ENCODE data around the gene TAC4. TPM values are rescaled to one million over a fixed set of nuclear protein-coding genes. Genes with fewer than 3 reads are reported as not detected.

TAC4 gene
- total and polyA plus RNA-seq, 5 donors, result 0.47 to 1.1 (median 1.0) TPM; not detected in 2

DNA sequence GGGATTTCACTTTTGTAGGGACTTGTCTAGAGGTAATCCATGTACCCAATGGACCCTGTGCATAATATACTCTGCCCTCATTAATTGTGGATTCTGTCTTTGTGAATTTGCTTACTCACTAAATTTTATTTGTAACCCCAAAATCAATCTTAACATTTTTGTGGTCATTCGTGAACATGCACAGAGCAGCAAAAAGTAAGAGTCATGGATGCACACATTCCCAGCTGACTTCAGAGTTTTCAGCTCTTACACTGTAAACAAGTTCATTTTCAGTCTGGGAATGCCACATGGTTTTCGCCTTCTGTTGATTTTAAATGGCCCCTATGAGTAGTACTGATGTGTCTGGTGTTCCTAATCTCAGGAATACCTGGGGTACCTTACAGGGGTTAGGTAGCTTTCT lies 24.3 kb downstream of the TAC4 start:
- Histone ChIP-seq H3K27me3 (ENCODE audit: control insufficient read depth, insufficient read depth) (no peaks in the 10 kb centered on the region), H3K27ac (ENCODE audit: low read length) (no peak overlapping the region), H3K9me3 (ENCODE audit: control insufficient read depth, low read length) (no peaks in the 10 kb centered on the region), H3K4me3 (ENCODE audit: low read length) (no peak overlapping the region), H3K4me1 (ENCODE audit: control insufficient read depth, insufficient read depth, low read length) (peaks cover 6% of the 10 kb centered on the region)
- DNase-seq, result no peak
- WGBS, result 95% methylated on average over 2 of the region's 2 CpGs
- ATAC-seq, result no peak
- intact Hi-C loops (cut with DNase I), result no loop called here

DNA sequence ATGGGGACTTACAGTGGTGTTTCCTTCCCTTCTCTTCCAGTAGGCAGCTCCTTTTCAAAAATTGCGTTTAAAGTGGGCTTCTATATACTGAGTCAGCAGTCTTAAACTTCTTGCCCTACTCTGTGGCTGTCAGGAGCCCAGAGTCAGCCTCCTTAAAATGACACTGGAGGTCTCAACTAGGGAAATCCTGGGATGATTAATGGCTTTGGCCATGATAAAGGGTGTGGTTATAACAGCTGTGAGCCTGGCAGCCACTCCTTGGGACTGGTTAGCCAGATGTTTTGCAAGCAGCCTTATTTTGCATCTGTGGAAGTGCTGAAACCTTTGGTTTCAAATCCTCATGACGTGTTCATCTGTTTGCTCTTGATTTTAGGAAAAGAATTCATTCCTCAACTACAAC lies 25.0 kb downstream of the TAC4 start:
- peaks cover 4% of the 10 kb centered on the region for H3K4me1 ChIP-seq (ENCODE audit: control insufficient read depth, insufficient read depth, low read length)
- DNase-seq (peak; percentile 75 to 84 (median 76)), ATAC-seq (peak; percentile 71 to 76)
- no peak overlapping the region for H3K4me3 ChIP-seq (ENCODE audit: low read length)
- no peak overlapping the region for H3K27ac ChIP-seq (ENCODE audit: low read length)
- no peaks in the 10 kb centered on the region for H3K9me3 ChIP-seq (ENCODE audit: control insufficient read depth, low read length)
- H3K27me3 ChIP-seq (ENCODE audit: control insufficient read depth, insufficient read depth), result no peaks in the 10 kb centered on the region
- intact Hi-C loops (cut with DNase I), result no loop called here
- 60% methylated on average over 2 of the region's 2 CpGs for WGBS

DNA sequence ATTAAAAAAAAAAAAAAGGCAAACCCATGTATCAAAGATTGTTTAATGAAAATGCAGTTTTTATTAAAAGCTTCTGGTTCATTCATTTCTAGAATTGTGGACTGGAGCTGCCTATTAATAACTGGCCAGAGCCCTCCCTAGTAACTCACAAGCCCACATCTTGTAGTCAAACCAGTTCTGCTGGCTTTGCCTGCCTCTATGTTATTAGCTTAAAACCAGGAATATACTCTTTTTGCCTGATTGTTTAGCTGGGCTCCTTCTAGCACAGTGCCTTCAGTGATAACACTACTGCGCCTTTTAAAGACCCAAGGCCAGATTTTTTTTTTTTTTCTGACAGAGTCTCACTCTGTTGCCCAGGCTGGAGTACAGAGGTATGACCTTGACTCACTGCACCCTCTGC lies 26.0 kb downstream of the TAC4 start:
- Histone ChIP-seq H3K27me3 (ENCODE audit: control insufficient read depth, insufficient read depth) (no peaks in the 10 kb centered on the region), H3K4me3 (ENCODE audit: low read length) (no peak overlapping the region), H3K27ac (ENCODE audit: low read length) (no peak overlapping the region), H3K9me3 (ENCODE audit: control insufficient read depth, low read length) (no peaks in the 10 kb centered on the region), H3K4me1 (ENCODE audit: control insufficient read depth, insufficient read depth, low read length) (peaks cover 1% of the 10 kb centered on the region)
- DNase-seq (no peak), ATAC-seq (no peak)
- intact Hi-C loops (cut with DNase I), result no loop called here
- 98% methylated on average over 1 of the region's 1 CpG for WGBS

DNA sequence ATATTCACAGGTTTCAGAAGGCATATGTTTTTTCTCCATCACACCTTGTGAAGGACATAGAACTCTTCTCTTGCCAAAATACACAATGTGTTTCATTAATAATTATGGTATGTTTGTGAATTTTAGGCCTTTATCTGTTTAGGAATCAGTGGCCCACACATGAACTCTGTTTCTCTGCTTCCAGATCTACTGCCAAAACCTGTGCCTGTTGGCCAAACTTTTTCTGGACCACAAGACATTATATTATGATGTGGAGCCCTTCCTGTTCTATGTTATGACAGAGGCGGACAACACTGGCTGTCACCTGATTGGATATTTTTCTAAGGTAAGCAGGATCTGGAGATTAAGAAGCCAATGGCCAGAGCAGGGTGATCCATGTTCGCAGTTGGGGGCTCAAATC lies 26.4 kb downstream of the TAC4 start:
- Histone ChIP-seq H3K4me3 (ENCODE audit: low read length) (no peak overlapping the region), H3K27ac (ENCODE audit: low read length) (no peak overlapping the region), H3K9me3 (ENCODE audit: control insufficient read depth, low read length) (no peaks in the 10 kb centered on the region), H3K4me1 (ENCODE audit: control insufficient read depth, insufficient read depth, low read length) (peaks cover 1% of the 10 kb centered on the region), H3K27me3 (ENCODE audit: control insufficient read depth, insufficient read depth) (no peaks in the 10 kb centered on the region)
- WGBS, result 77% methylated on average over 2 of the region's 2 CpGs
- no peak for DNase-seq
- no peak for ATAC-seq
- intact Hi-C loops (cut with DNase I), result no loop called here

DNA sequence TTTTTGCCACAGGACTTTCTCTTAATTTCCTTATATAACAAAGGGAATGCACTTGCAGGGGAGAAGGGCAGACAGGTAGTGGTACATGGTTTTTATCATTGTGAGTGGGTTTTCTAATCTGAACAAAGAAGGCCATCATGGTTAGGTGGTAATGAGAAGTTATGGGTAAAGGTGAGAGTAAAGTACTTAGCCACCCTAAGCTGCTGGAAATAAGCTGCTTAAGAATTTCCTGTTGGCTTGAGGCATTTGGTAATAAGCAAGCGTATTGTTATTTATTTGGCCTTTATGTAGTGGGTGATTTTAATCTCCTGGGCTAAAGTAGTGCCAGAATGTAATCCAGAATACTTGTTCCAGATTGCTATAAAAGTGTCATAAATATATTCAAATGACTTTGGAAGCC lies 27.1 kb downstream of the TAC4 start:
- no peak overlapping the region for H3K27ac ChIP-seq (ENCODE audit: low read length)
- ATAC-seq (no peak), DNase-seq (no peak)
- intact Hi-C loops (cut with DNase I), result no loop called here
- H3K4me1 ChIP-seq (ENCODE audit: control insufficient read depth, insufficient read depth, low read length), result peaks cover 1% of the 10 kb centered on the region
- H3K9me3 ChIP-seq (ENCODE audit: control insufficient read depth, low read length), result no peaks in the 10 kb centered on the region
- no peak overlapping the region for H3K4me3 ChIP-seq (ENCODE audit: low read length)
- no peaks in the 10 kb centered on the region for H3K27me3 ChIP-seq (ENCODE audit: control insufficient read depth, insufficient read depth)
- WGBS, result 66% methylated on average over 1 of the region's 1 CpG

DNA sequence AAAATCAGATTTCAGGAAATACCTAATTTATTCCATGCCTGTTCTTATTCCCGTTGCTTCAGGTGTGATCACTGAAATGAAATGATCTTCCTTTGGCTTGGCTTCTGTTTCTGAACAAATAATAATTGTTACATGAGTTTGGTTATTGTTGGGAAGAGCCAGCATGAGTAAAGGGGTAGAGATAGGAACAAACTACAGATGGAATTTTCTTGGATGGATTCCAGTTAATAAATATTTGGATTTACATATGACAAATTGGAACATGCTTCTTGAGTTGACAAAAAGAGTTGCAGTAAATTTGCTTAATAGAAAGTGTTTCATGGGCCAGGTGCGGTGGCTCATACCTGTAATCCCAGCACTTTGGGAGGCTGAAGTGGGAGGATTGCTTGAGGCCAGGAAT lies 28.2 kb downstream of the TAC4 start:
- Histone ChIP-seq H3K27me3 (ENCODE audit: control insufficient read depth, insufficient read depth) (no peaks in the 10 kb centered on the region), H3K9me3 (ENCODE audit: control insufficient read depth, low read length) (no peaks in the 10 kb centered on the region), H3K27ac (ENCODE audit: low read length) (no peak overlapping the region), H3K4me3 (ENCODE audit: low read length) (no peak overlapping the region), H3K4me1 (ENCODE audit: control insufficient read depth, insufficient read depth, low read length) (peaks cover 1% of the 10 kb centered on the region)
- DNase-seq (no peak), ATAC-seq (no peak)
- WGBS, result 94% methylated on average over 2 of the region's 2 CpGs
- intact Hi-C loops (cut with DNase I), result no loop called here

DNA sequence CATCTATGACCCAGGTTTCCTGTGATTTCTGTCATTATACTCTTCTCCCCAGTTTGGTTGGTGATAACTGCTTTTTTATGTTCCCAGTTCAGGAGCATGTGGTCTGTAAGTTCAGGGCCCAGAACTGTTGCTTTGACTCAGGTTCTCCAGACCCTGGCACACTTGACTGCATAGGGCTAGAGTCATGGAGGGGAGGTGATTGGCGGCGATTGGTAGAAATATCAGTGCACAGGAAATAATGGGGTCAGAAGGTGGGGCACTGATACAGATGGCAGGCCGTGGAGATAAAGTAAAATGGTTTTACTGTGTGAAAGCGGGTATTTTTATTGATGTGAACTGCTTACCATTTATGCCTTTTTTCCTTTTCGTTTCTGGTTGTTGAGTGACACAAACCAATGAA lies 28.7 kb downstream of the TAC4 start:
- no peak overlapping the region for H3K27ac ChIP-seq (ENCODE audit: low read length)
- no peaks in the 10 kb centered on the region for H3K27me3 ChIP-seq (ENCODE audit: control insufficient read depth, insufficient read depth)
- H3K9me3 ChIP-seq (ENCODE audit: control insufficient read depth, low read length), result no peaks in the 10 kb centered on the region
- intact Hi-C loops (cut with DNase I), result no loop called here
- WGBS, result 88% methylated on average over 5 of the region's 5 CpGs
- peaks cover 1% of the 10 kb centered on the region for H3K4me1 ChIP-seq (ENCODE audit: control insufficient read depth, insufficient read depth, low read length)
- ATAC-seq, result no peak
- no peak overlapping the region for H3K4me3 ChIP-seq (ENCODE audit: low read length)
- no peak for DNase-seq

DNA sequence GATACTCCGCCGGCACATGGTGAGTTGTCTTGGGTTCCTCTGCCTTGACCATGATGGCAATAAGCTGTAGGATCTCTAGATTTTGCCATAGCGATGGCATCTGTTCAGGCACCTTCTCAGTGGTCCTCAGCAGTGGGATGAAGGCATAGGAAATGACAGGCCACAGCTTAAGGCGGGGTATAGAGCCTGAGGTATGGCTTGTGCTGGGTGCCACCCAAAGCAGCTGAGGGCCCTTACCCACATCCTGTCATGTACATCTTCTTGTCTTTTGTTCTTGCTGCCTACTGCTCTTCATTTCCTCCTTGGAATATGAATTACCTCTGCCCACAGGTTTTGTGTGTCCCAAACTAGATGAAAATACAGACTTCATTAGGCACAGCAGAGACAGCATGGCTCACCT lies 29.9 kb downstream of the TAC4 start:
- Histone ChIP-seq H3K27ac (ENCODE audit: low read length) (no peak overlapping the region), H3K9me3 (ENCODE audit: control insufficient read depth, low read length) (no peaks in the 10 kb centered on the region), H3K27me3 (ENCODE audit: control insufficient read depth, insufficient read depth) (no peaks in the 10 kb centered on the region), H3K4me1 (ENCODE audit: control insufficient read depth, insufficient read depth, low read length) (peaks cover 1% of the 10 kb centered on the region), H3K4me3 (ENCODE audit: low read length) (no peak overlapping the region)
- whole genome bisulfite sequencing, result 94% methylated on average over 4 of the region's 4 CpGs
- no peak for ATAC-seq
- no peak for DNase-seq
- intact Hi-C loops (cut with DNase I), result no loop called here

DNA sequence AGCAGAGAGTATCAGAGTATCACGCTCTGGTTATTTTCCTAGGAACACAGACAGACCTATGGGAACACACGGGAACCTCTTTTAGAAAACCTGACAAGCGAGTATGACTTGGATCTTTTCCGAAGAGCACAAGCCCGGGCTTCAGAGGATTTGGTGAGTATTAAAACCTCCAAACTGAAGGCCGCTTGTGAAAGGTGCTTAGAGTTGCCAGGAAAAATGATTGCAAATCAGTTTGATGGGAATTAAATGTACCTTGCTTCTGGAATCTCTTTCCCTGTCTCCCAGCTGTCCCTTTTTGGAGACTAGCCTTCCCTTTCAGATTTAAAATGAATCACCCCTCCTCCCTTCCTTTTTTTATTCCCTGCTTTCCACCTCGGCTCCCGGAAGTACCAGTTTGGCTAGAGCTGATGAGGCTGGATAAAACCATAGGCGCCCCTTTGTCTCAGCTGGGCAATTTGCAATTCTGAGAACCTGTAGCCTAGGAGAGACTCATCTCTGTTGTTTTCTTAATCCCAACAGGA lies 32.0 kb downstream of the TAC4 start:
- WGBS, result 59% methylated on average over 9 of the region's 9 CpGs
- Histone ChIP-seq H3K27ac (ENCODE audit: low read length) (no peak overlapping the region), H3K27me3 (ENCODE audit: control insufficient read depth, insufficient read depth) (no peaks in the 10 kb centered on the region), H3K4me1 (ENCODE audit: control insufficient read depth, insufficient read depth, low read length) (no peaks in the 10 kb centered on the region), H3K4me3 (ENCODE audit: low read length) (no peak overlapping the region), H3K9me3 (ENCODE audit: control insufficient read depth, low read length) (no peaks in the 10 kb centered on the region)
- DNase-seq (no peak), ATAC-seq (peak in 1 of 2 donors; percentile 36)
- intact Hi-C loops (cut with DNase I), result no loop called here

DNA sequence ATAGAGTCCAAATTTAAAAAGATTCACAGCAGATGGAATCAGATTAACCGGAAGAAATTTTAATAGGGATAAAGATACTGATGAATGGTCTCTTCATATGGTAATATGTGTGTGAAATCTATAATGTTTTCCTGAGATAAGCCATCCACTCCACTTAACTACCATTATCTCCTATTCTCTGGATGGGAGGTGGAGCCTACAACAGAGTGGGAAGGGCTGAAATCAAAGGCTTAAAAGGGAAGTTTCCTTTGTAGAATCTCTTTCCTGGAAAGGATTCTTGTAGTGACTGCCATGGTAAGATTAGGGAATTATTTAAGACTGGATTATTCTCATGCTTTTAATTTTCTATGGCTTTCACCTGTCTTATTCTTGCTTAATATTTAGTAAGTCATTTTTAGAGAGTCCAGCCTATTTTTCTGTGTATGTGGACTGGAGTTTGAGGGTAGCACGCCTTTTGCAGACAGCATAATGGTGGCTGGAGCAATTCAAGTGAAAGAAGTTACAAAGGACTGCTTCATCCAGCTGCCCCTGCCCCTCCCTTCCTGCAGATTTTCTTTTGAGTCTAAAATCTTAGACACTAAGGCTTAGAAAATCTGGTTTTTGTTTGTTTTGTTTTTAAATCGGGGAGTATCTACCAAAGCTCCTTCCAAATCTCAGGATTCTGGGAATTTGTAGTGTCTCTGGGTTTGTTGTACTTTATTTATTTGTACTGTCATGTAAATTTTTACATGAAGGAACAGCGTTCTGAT lies 32.9 kb downstream of the TAC4 start:
- H3K4me3 ChIP-seq (ENCODE audit: low read length), result no peak overlapping the region
- ATAC-seq, result peak in 1 of 2 donors; percentile 45
- no peaks in the 10 kb centered on the region for H3K27me3 ChIP-seq (ENCODE audit: control insufficient read depth, insufficient read depth)
- H3K4me1 ChIP-seq (ENCODE audit: control insufficient read depth, insufficient read depth, low read length), result no peaks in the 10 kb centered on the region
- 69% methylated on average over 4 of the region's 4 CpGs for WGBS
- no peak overlapping the region for H3K27ac ChIP-seq (ENCODE audit: low read length)
- no peak for DNase-seq
- intact Hi-C loops (cut with DNase I), result no loop called here
- H3K9me3 ChIP-seq (ENCODE audit: control insufficient read depth, low read length), result no peaks in the 10 kb centered on the region

DNA sequence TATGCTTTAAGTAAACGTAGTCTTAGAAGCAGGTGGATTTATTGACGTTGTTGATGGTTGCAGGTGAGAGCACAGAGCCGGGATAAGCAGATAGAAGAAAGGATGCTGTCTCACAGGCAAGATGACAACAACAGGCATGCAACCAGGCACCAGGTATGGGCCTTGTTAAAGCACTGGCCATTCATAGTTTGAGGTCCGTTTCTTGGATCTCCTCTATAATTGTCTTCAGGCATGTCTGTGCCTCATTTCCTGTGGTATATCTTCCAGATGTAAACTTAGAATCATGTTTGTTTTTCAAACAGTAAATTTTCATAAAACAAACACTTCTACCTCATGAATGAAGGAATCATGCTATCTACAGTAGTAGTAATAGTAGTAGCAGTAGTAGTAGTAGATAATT lies 38.8 kb downstream of the TAC4 start:
- no peak for DNase-seq
- Histone ChIP-seq H3K27me3 (ENCODE audit: control insufficient read depth, insufficient read depth) (no peaks in the 10 kb centered on the region), H3K9me3 (ENCODE audit: control insufficient read depth, low read length) (no peaks in the 10 kb centered on the region), H3K27ac (ENCODE audit: low read length) (no peak overlapping the region), H3K4me1 (ENCODE audit: control insufficient read depth, insufficient read depth, low read length) (peaks cover 4% of the 10 kb centered on the region), H3K4me3 (ENCODE audit: low read length) (no peak overlapping the region)
- intact Hi-C loops (cut with DNase I), result no loop called here
- ATAC-seq, result no peak
- 78% methylated on average over 4 of the region's 4 CpGs for WGBS
